UCSD-AML1 (cell line): Measurements from ENCODE around the gene MRPL10.
A peak's percentile ranks its signal among the peaks of the same experiment; 100 is the strongest.

ENCODE experiments used
- DNase-seq: peaks from one replicate; lab custom pipeline; 2025; ENCODE audit not compliant: unreplicated experiment; lab: John Stamatoyannopoulos, UW

MRPL10 gene

GRCh38 chr17:47840001-47840741 lies 8.8 kb upstream of the MRPL10 start:
- DNase-seq, result no peak

GRCh38 chr17:47839071-47839470 lies 7.7 kb upstream of the MRPL10 start:
- DNase-seq, result no peak

- no peak for DNase-seq
Measured at GRCh38 chr17:47838636-47839035, 7.3 kb upstream of the MRPL10 start.

GRCh38 chr17:47837401-47838039 lies 6.2 kb upstream of the MRPL10 start:
- no peak for DNase-seq

GRCh38 chr17:47836601-47837000 lies 5.3 kb upstream of the MRPL10 start:
- no peak for DNase-seq

GRCh38 chr17:47834756-47835155 lies 3.4 kb upstream of the MRPL10 start:
- no peak for DNase-seq

- no peak for DNase-seq
Measured at GRCh38 chr17:47831934-47832327, 590 bp upstream of the MRPL10 start.

- no peak for DNase-seq
Measured at GRCh38 chr17:47830396-47831002, 842 bp downstream of the MRPL10 start.

- no peak for DNase-seq
Measured at GRCh38 chr17:47829870-47830269, 1.5 kb downstream of the MRPL10 start.

- no peak for DNase-seq
Measured at GRCh38 chr17:47823519-47823918, 7.8 kb downstream of the MRPL10 start.

- no peak for DNase-seq
Measured at GRCh38 chr17:47822785-47823184, 8.6 kb downstream of the MRPL10 start.

GRCh38 chr17:47821424-47822391 lies 9.6 kb downstream of the MRPL10 start, which contains the start of gene OSBPL7:
TSS of gene OSBPL7 (minus strand) at chr17:47821794. CDS start at chr17:47820278, 1,516 bp downstream.
- peak; percentile 86 for DNase-seq

- DNase-seq, result no peak
Measured at GRCh38 chr17:47821031-47821423, 10.3 kb downstream of the MRPL10 start.

- DNase-seq, result no peak
Measured at GRCh38 chr17:47820033-47820789, 11.1 kb downstream of the MRPL10 start.

- no peak for DNase-seq
Measured at GRCh38 chr17:47819475-47819874, 11.9 kb downstream of the MRPL10 start.

- no peak for DNase-seq
Measured at GRCh38 chr17:47818002-47818695, 13.2 kb downstream of the MRPL10 start.

GRCh38 chr17:47816947-47817346 lies 14.4 kb downstream of the MRPL10 start:
- DNase-seq, result no peak

GRCh38 chr17:47816111-47816735 lies 15.1 kb downstream of the MRPL10 start:
- DNase-seq, result no peak
